ENCODE data around the gene KIF7. TPM values are rescaled to one million over a fixed set of nuclear protein-coding genes. Genes with fewer than 3 reads are reported as not detected.

Gene KIF7
- total RNA-seq, 6 experiments from 2014 or later, result 0.34 to 0.92 (median 0.48) TPM

- 100% methylated on average over 1 of the region's 8 CpGs for WGBS (ENCODE audit: insufficient coverage, low coverage, low lambda C conversion rate, missing lambda C conversion rate)
- no peak for ATAC-seq
- Histone ChIP-seq H3K36me3 (no peaks in the 10 kb centered on the region), H3K27me3 (no peaks in the 10 kb centered on the region), H3K9me3 (no peaks in the 10 kb centered on the region), H3K4me3 (no peak overlapping the region), H3K27ac (no peak overlapping the region), H3K4me1 (peaks cover 0 to 5% (median 0%) of the 10 kb centered on the region in 4 donors)
- DNase-seq, result no peak
- TF ChIP-seq POLR2A (IDR thresholded peaks at IDR 0.05), result no peak
- no peak for TF ChIP-seq CTCF (IDR thresholded peaks at IDR 0.05)
- intact Hi-C loops (cut with DNase I), result no loop called here
Measured at GRCh38 chr15:89645680-89646079, 9.6 kb downstream of the KIF7 start.

- WGBS (ENCODE audit: insufficient coverage, low coverage, low lambda C conversion rate, missing lambda C conversion rate), result 80% methylated on average over 2 of the region's 16 CpGs
- H3K9me3 ChIP-seq, result no peaks in the 10 kb centered on the region
- ATAC-seq (peak; percentile 18 to 70 (median 64)), DNase-seq (no peak)
- H3K4me1 ChIP-seq, result peaks cover 0 to 5% (median 0%) of the 10 kb centered on the region in 4 donors
- H3K36me3 ChIP-seq, result no peaks in the 10 kb centered on the region
- TF ChIP-seq POLR2A (IDR thresholded peaks at IDR 0.05) (no peak), CTCF (IDR thresholded peaks at IDR 0.05) (no peak)
- H3K4me3 ChIP-seq, result no peak overlapping the region
- peak overlapping the region in 1 of 3 donors; percentile 20 for H3K27ac ChIP-seq
- no peaks in the 10 kb centered on the region for H3K27me3 ChIP-seq
- intact Hi-C loops (cut with DNase I), result no loop called here
Measured at GRCh38 chr15:89642106-89642505, 13.2 kb downstream of the KIF7 start.

DNA sequence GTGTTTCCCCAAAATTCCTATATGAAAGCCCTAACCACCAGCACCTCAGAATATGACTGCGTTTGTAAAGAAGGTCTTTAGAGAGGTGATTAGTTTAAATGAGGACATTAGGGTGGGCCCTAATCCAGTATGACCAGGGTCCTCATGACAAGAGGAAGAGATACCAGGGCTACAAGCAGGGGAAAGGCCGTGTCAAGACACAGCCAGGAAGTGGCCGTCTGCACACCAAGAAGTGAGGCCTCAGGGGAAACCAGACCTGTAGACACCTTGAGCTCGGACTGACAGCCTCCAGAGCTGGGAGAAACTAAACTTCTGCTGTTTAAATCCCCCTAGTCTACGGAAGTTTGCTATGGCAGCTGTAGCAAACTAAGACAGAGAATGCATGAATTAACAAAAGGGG lies 14.2 kb downstream of the KIF7 start:
- intact Hi-C loops (cut with DNase I), result no loop called here

DNA sequence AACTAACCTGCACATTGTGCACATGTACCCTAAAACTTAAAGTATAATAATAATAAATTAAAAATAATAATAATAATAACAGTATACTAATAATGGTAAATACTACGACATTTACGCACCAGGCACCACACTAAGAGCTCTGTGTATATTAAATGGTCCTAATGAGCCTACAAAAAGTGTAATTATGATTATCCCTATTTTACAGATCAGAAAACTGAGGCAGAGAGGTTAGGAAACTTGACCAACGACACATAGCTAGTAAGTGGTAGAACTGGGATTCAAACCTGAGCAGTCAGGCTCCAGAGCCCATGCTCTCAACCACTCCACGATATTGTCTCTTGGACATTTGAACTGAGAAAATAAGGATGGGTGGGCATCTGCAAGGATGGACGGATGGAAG lies 15.0 kb downstream of the KIF7 start:
- Histone ChIP-seq H3K4me3 (no peak overlapping the region), H3K36me3 (no peaks in the 10 kb centered on the region), H3K9me3 (no peaks in the 10 kb centered on the region), H3K27ac (no peak overlapping the region), H3K27me3 (no peaks in the 10 kb centered on the region), H3K4me1 (peaks cover 0 to 5% (median 0%) of the 10 kb centered on the region in 4 donors)
- ATAC-seq (no peak), DNase-seq (no peak)
- 85% methylated on average over 4 of the region's 5 CpGs for WGBS (ENCODE audit: insufficient coverage, low coverage, low lambda C conversion rate, missing lambda C conversion rate)
- intact Hi-C loops (cut with DNase I), result no loop called here
- TF ChIP-seq POLR2A (IDR thresholded peaks at IDR 0.05), result no peak
- no peak for TF ChIP-seq CTCF (IDR thresholded peaks at IDR 0.05)

More for the DNA sequence above, 14.2 kb downstream of the KIF7 start:
- WGBS (ENCODE audit: insufficient coverage, low coverage, low lambda C conversion rate, missing lambda C conversion rate), result 73% methylated on average over 3 of the region's 5 CpGs
- ATAC-seq, result no peak
- no peak for TF ChIP-seq POLR2A (IDR thresholded peaks at IDR 0.05)
- TF ChIP-seq CTCF (IDR thresholded peaks at IDR 0.05), result no peak
- Histone ChIP-seq H3K4me3 (no peak overlapping the region), H3K4me1 (peaks cover 0 to 5% (median 0%) of the 10 kb centered on the region in 4 donors), H3K27ac (no peak overlapping the region), H3K9me3 (no peaks in the 10 kb centered on the region), H3K36me3 (no peaks in the 10 kb centered on the region), H3K27me3 (no peaks in the 10 kb centered on the region)
- DNase-seq, result no peak

DNA sequence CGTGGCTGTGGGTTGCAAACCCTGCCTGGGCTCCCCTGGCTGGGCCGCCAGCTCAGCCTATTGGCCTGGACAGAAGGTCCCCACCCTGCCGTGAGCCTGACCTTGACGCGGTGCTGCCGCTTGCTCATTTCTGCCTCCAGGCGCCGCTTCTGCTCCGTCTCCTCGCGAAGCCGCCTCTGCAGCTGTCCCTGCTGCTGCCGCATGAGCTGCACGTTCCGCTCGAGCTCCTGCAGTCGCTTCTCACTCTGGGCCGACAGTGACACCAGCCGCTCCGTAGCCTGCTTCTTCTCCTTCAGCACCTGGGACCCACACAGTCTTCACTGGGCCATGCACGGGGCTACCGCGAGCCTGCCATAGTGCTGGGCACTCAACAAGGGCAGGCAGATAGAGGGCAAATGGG lies 21.7 kb downstream of the KIF7 start:
- H3K27ac ChIP-seq, result no peak overlapping the region
- H3K9me3 ChIP-seq, result no peaks in the 10 kb centered on the region
- no peak for TF ChIP-seq CTCF (IDR thresholded peaks at IDR 0.05)
- no peak for TF ChIP-seq POLR2A (IDR thresholded peaks at IDR 0.05)
- 86% methylated on average over 7 of the region's 23 CpGs for WGBS (ENCODE audit: insufficient coverage, low coverage, low lambda C conversion rate, missing lambda C conversion rate)
- no peaks in the 10 kb centered on the region for H3K36me3 ChIP-seq
- H3K4me1 ChIP-seq, result no peaks in the 10 kb centered on the region
- intact Hi-C loops (cut with DNase I), result no loop called here
- no peak for DNase-seq
- H3K4me3 ChIP-seq, result no peak overlapping the region
- no peaks in the 10 kb centered on the region for H3K27me3 ChIP-seq
- ATAC-seq, result no peak
